SU-DHL-6 (cell line): ENCODE results near the gene PCED1A.

Experiments used
- H2AFZ ChIP-seq: fragments of 200-600 bp; sonication (generic); 2 replicates; pipeline ENCODE4 v1.6.1; 2014; ENCODE audit warnings: low read depth, mild to moderate bottlenecking, moderate library complexity, mixed read lengths, antibody characterized with exemption, low read length; ENCODE audit not compliant: severe bottlenecking
- H3F3A ChIP-seq: fragments of 200-600 bp; shearing (Covaris generic); 2 replicates; pipeline ENCODE4 v1.6.0; 2016; ENCODE audit warnings: antibody characterized with exemption, mild to moderate bottlenecking; ENCODE audit not compliant: insufficient read depth
- H3K27ac ChIP-seq: fragments of 200-600 bp; sonication (generic); 2 replicates; pipeline ENCODE4 v1.5.1; 2016; ENCODE audit warnings: low read depth, mild to moderate bottlenecking, low read length, moderate library complexity, mixed read lengths
- H3K27me3 ChIP-seq: fragments of 200-600 bp; sonication (generic), shearing (Covaris generic); 2 replicates; pipeline ENCODE4 v1.6.0; 2014; ENCODE audit warnings: mild to moderate bottlenecking, low read length
- H3K36me3 ChIP-seq: fragments of 200-600 bp; sonication (generic); 2 replicates; pipeline ENCODE4 v1.6.1; 2014; ENCODE audit warnings: mild to moderate bottlenecking, low read length, mixed read lengths
- H3K4me2 ChIP-seq: fragments of 300-600, 200-600 bp; shearing (Covaris generic), sonication (generic); 2 replicates; pipeline ENCODE4 v1.6.0; 2014; ENCODE audit warnings: low read length, low read depth, mild to moderate bottlenecking; ENCODE audit not compliant: poor library complexity, severe bottlenecking
- H3K4me3 ChIP-seq: fragments of 200-600 bp; sonication (generic); 2 replicates; pipeline ENCODE4 v1.5.1; 2014; ENCODE audit warnings: antibody characterized with exemption, low read length, mild to moderate bottlenecking, mixed read lengths; ENCODE audit not compliant: insufficient read depth, poor library complexity, severe bottlenecking
- H3K79me2 ChIP-seq: fragments of 200-600 bp; sonication (generic); 2 replicates; pipeline ENCODE4 v1.6.1; 2014; ENCODE audit warnings: mild to moderate bottlenecking, low read length, moderate library complexity; ENCODE audit not compliant: insufficient read depth
- H3K9ac ChIP-seq: fragments of 200-600 bp; sonication (generic); 2 replicates; pipeline ENCODE4 v1.7.0; 2014; ENCODE audit warnings: mild to moderate bottlenecking, low read length
- H3K9me2 ChIP-seq: fragments of 200-600 bp; sonication (generic); replicated peaks from 2 replicates; pipeline ENCODE4 v1.6.1; 2014; ENCODE audit warnings: low read length; ENCODE audit not compliant: insufficient read depth
- H3K9me3 ChIP-seq: fragments of 200-600 bp; sonication (generic); 2 replicates; pipeline ENCODE4 v1.6.1; 2014; ENCODE audit warnings: low read length, mixed read lengths; ENCODE audit not compliant: insufficient read depth
- H4K20me1 ChIP-seq: fragments of 200-600 bp; sonication (generic); 2 replicates; pipeline ENCODE4 v1.6.1; 2014; ENCODE audit warnings: low read depth, mild to moderate bottlenecking, antibody characterized with exemption, low read length, moderate library complexity, mixed read lengths
- CTCF ChIP-seq: fragments of 200-600 bp; sonication (generic); IDR thresholded peaks from one replicate; pipeline ENCODE4 v1.5.1; 2017; ENCODE audit warnings: antibody characterized with exemption, mild to moderate bottlenecking, low read length, moderate library complexity; ENCODE audit not compliant: insufficient read depth, poor library complexity, severe bottlenecking
- EZH2phosphoT487 ChIP-seq: fragments of 200-600 bp; sonication (generic), shearing (Covaris generic); conservative IDR thresholded peaks from 2 replicates; pipeline ENCODE4 v1.6.1; 2018; ENCODE audit warnings: mild to moderate bottlenecking, antibody characterized with exemption, low read length, moderate library complexity, mixed read lengths

Gene PCED1A

GRCh38 chr20:2820896-2821869, 19.3 kb downstream of the PCED1A start:
- Histone ChIP-seq H3K79me2 (no peaks in the 10 kb centered on the region), H3K9me3 (no peaks in the 10 kb centered on the region), H3K9ac (no peak overlapping the region), H3K4me3 (no peak overlapping the region), H3K36me3 (no peaks in the 10 kb centered on the region), H3K9me2 (no peaks in the 10 kb centered on the region), H3K4me2 (no peak overlapping the region), H3F3A (no peaks in the 10 kb centered on the region), H4K20me1 (no peaks in the 10 kb centered on the region), H2AFZ (no peak overlapping the region), H3K27me3 (no peaks in the 10 kb centered on the region), H3K27ac (no peak overlapping the region)
- TF ChIP-seq CTCF: no peak
- TF ChIP-seq EZH2phosphoT487: no peak

GRCh38 chr20:2820084-2820895, 20.2 kb downstream of the PCED1A start:
- Histone ChIP-seq H3K4me3 (no peak overlapping the region), H2AFZ (no peak overlapping the region), H3K4me2 (no peak overlapping the region), H3K27ac (no peak overlapping the region), H3K27me3 (no peaks in the 10 kb centered on the region), H3K79me2 (no peaks in the 10 kb centered on the region), H3K9me2 (no peaks in the 10 kb centered on the region), H3K36me3 (no peaks in the 10 kb centered on the region), H3K9me3 (no peaks in the 10 kb centered on the region), H4K20me1 (no peaks in the 10 kb centered on the region), H3F3A (no peaks in the 10 kb centered on the region), H3K9ac (no peak overlapping the region)
- no peak for TF ChIP-seq CTCF
- TF ChIP-seq EZH2phosphoT487: no peak

GRCh38 chr20:2817891-2818595, 22.4 kb downstream of the PCED1A start:
- no peaks in the 10 kb centered on the region for H3K9me2 ChIP-seq
- no peaks in the 10 kb centered on the region for H4K20me1 ChIP-seq
- H3K27me3 ChIP-seq: no peaks in the 10 kb centered on the region
- H3F3A ChIP-seq: no peaks in the 10 kb centered on the region
- no peak for TF ChIP-seq EZH2phosphoT487
- TF ChIP-seq CTCF: no peak
- no peaks in the 10 kb centered on the region for H3K79me2 ChIP-seq
- H3K9ac ChIP-seq: no peak overlapping the region
- no peaks in the 10 kb centered on the region for H3K9me3 ChIP-seq
- H3K4me3 ChIP-seq: no peak overlapping the region
- H2AFZ ChIP-seq: no peak overlapping the region
- H3K4me2 ChIP-seq: no peak overlapping the region
- no peaks in the 10 kb centered on the region for H3K36me3 ChIP-seq
- H3K27ac ChIP-seq: no peak overlapping the region
